ENCODE results near the gene SRSF6. TPM values are rescaled to one million over a fixed set of nuclear protein-coding genes. Genes with fewer than 3 reads are reported as not detected.
"Not testable (repeated sequence)": the region's sequence is repeated elsewhere in the genome, so short reads cannot be mapped to it uniquely, and the experiment has no call there.

Gene SRSF6
- total RNA-seq, 1 donor, result 70.8 TPM

GRCh38 chr20:43492101-43492500 lies 34.4 kb downstream of the SRSF6 start:
- DNase-seq (ENCODE audit: low read depth), result no peak
- H3K4me3 ChIP-seq (ENCODE audit: low read depth, low read length), result no peak overlapping the region
- TF ChIP-seq, protein P1, sequence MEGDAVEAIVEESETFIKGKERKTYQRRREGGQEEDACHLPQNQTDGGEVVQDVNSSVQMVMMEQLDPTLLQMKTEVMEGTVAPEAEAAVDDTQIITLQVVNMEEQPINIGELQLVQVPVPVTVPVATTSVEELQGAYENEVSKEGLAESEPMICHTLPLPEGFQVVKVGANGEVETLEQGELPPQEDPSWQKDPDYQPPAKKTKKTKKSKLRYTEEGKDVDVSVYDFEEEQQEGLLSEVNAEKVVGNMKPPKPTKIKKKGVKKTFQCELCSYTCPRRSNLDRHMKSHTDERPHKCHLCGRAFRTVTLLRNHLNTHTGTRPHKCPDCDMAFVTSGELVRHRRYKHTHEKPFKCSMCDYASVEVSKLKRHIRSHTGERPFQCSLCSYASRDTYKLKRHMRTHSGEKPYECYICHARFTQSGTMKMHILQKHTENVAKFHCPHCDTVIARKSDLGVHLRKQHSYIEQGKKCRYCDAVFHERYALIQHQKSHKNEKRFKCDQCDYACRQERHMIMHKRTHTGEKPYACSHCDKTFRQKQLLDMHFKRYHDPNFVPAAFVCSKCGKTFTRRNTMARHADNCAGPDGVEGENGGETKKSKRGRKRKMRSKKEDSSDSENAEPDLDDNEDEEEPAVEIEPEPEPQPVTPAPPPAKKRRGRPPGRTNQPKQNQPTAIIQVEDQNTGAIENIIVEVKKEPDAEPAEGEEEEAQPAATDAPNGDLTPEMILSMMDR (IDR thresholded peaks at IDR 0.05; ENCODE audit: insufficient read depth, low read length), result no peak

DNA sequence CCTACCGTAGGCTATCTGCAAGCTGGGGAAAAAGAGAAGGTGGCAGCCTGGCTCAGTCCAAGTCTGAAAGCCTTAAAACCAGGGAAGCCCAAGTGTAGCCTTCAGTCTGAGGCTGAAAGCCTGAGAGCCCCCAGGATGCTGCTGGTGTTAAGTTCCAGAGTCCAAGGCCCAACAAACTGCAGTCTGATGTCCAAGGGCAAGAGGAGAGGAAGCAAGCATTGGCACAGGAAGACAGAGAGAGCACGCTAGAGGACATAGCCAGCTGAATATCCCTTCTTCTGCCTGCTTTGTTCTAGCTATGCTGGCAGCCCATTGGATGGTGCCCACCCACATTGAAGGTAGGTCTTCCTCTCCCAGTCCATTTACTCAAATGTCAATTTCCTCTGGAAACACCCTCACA lies 37.7 kb downstream of the SRSF6 start:
- TF ChIP-seq, protein P1 (IDR thresholded peaks at IDR 0.05; ENCODE audit: insufficient read depth, low read length), result no peak
- no peak overlapping the region for H3K4me3 ChIP-seq (ENCODE audit: low read depth, low read length)
- no peak for DNase-seq (ENCODE audit: low read depth)

DNA sequence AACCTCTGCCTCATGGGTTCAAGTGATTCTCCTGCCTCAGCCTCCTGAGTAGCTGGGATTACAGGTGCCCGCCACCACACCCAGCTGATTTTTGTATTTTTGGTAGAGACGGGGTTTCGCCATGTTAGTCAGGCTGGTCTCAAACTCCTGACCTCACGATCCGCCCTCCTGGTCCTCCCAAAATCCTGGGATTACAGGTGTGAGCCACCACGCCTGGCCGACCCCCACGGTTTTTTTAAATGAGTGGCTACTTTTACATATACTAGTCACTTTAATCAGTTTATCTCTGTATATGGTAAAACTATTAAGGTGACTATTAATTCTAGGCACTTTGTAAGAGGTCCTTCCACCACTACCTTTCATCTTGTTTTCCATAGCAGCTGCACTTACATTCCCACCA lies 44.3 kb downstream of the SRSF6 start:
- not testable (repeated sequence) for H3K4me3 ChIP-seq (ENCODE audit: low read depth, low read length); DNase-seq (ENCODE audit: low read depth)

GRCh38 chr20:43506238-43506637 lies 48.5 kb downstream of the SRSF6 start:
- no peak overlapping the region for H3K4me3 ChIP-seq (ENCODE audit: low read depth, low read length)
- TF ChIP-seq, protein P1 (IDR thresholded peaks at IDR 0.05; ENCODE audit: insufficient read depth, low read length), result no peak
- DNase-seq (ENCODE audit: low read depth), result no peak

GRCh38 chr20:43507150-43508080 lies 49.7 kb downstream of the SRSF6 start, which contains the start of gene L3MBTL1:
TSS of gene L3MBTL1 (plus strand) at chr20:43507697. CDS start at chr20:43513504, 5,807 bp downstream.
- peak within 1 kb of the TSS; percentile 69 for H3K4me3 ChIP-seq (ENCODE audit: low read depth, low read length)
- TF ChIP-seq, protein P1 (IDR thresholded peaks at IDR 0.05; ENCODE audit: insufficient read depth, low read length), result no peak
- peak; percentile 12 for DNase-seq (ENCODE audit: low read depth)

GRCh38 chr20:43508106-43508505 lies 50.4 kb downstream of the SRSF6 start:
- no peak for DNase-seq (ENCODE audit: low read depth)
- TF ChIP-seq, protein P1 (IDR thresholded peaks at IDR 0.05; ENCODE audit: insufficient read depth, low read length), result no peak
- peak overlapping the region; percentile 69 for H3K4me3 ChIP-seq (ENCODE audit: low read depth, low read length)

GRCh38 chr20:43508604-43509040 lies 50.9 kb downstream of the SRSF6 start:
- DNase-seq (ENCODE audit: low read depth), result no peak
- TF ChIP-seq, protein P1 (IDR thresholded peaks at IDR 0.05; ENCODE audit: insufficient read depth, low read length), result no peak
- H3K4me3 ChIP-seq (ENCODE audit: low read depth, low read length), result no peak overlapping the region
